HepG2 (cell line): Measurements from ENCODE around the gene AFTPH. TPM values are rescaled to one million over a fixed set of nuclear protein-coding genes. Genes with fewer than 3 reads are reported as not detected.

Experiments used
- EHMT2 ChIP-seq: fragments of 200-600 bp; sonication (generic); IDR thresholded peaks from 2 replicates; pipeline ENCODE4 v1.7.0; 2017; ENCODE audit warnings: antibody characterized with exemption, low read depth, low read length, borderline replicate concordance
- FOXK1 ChIP-seq: sonication (generic); formaldehyde crosslinking; IDR thresholded peaks from 2 replicates; pipeline ENCODE4 v1.4.0; 2020; ENCODE audit warnings: low read depth, missing genetic modification reagents, borderline replicate concordance
- GMEB1 ChIP-seq: sonication (generic); formaldehyde crosslinking; IDR thresholded peaks from 2 replicates; pipeline ENCODE4 v1.5.1; 2020; ENCODE audit warnings: missing genetic modification reagents, mild to moderate bottlenecking, borderline replicate concordance
- KAT8 ChIP-seq: IDR thresholded peaks from 2 replicates; pipeline ENCODE4 v1.6.1; 2016; ENCODE audit warnings: missing genetic modification reagents, missing compliant biosample characterization
- KDM2A ChIP-seq: sonication (generic); formaldehyde crosslinking; IDR thresholded peaks from 2 replicates; pipeline ENCODE4 v1.4.0; 2020; ENCODE audit warnings: low read depth, missing genetic modification reagents, borderline replicate concordance
- KLF12 ChIP-seq: sonication (generic); formaldehyde crosslinking; IDR thresholded peaks from 2 replicates; pipeline ENCODE4 v1.4.0; 2020; ENCODE audit warnings: missing genetic modification reagents, borderline replicate concordance
- MLX ChIP-seq: IDR thresholded peaks from 2 replicates; pipeline ENCODE4 v1.6.1; 2016
- NFE2L1 ChIP-seq: sonication (generic); formaldehyde crosslinking; IDR thresholded peaks from 2 replicates; pipeline ENCODE4 v1.4.0; 2020; ENCODE audit warnings: missing genetic modification reagents, mild to moderate bottlenecking, borderline replicate concordance
- PATZ1 ChIP-seq: sonication (generic); formaldehyde crosslinking; IDR thresholded peaks from 2 replicates; pipeline ENCODE4 v1.4.0; 2020; ENCODE audit warnings: missing genetic modification reagents
- PLRG1 ChIP-seq: fragments of 450-650 bp; conservative IDR thresholded peaks from 2 replicates; pipeline ENCODE4 v1.6.1; 2016
- TP53 ChIP-seq: sonication (generic); formaldehyde crosslinking; conservative IDR thresholded peaks from 2 replicates; pipeline ENCODE4 v1.4.0; 2020; ENCODE audit warnings: missing genetic modification reagents
- ZNF30 ChIP-seq: sonication (generic); formaldehyde crosslinking; IDR thresholded peaks from 2 replicates; pipeline ENCODE4 v1.5.0; 2020; ENCODE audit warnings: mild to moderate bottlenecking, missing genetic modification reagents
- ZNF773 ChIP-seq: sonication (generic); formaldehyde crosslinking; IDR thresholded peaks from 2 replicates; pipeline ENCODE4 v1.4.0; 2020; ENCODE audit warnings: missing genetic modification reagents, borderline replicate concordance
- polyA plus RNA-seq, 8 experiments: library from polyadenylated mRNA; depleted of rRNA in 3 of 8; stranded (reverse) in 7 of 8; unstranded in 1 of 8; fragments of >200 nt; fragmentation: Illumina TruSeq in 4 of 8; extraction: Trizol in 4 of 8; gene quantifications; 2 replicates each; pipeline versions ENCODE4 v1.2.1 to v1.2.3, GENCODE V29; 2011 to 2016; ENCODE audit warnings: low read depth in 4 of 8, missing spikeins in 1 of 8, mixed read lengths in 1 of 8; ENCODE audit not compliant: insufficient read depth in 1 of 8
- total RNA-seq, 5 experiments: library from RNA; depleted of rRNA; stranded (reverse); fragments of >200 nt; fragmentation: Illumina TruSeq; extraction: Trizol; gene quantifications; 2 replicates each; pipeline ENCODE4 v1.2.3, GENCODE V29; 2016; ENCODE audit warnings: low read depth in 1 of 5
- TF ChIP-seq, protein P1 (sequence below): IDR thresholded peaks from 2 replicates; pipeline ENCODE4 v1.6.1; 2012; ENCODE audit warnings: inconsistent platforms
- TF ChIP-seq, protein P2 (sequence below): sonication (generic); formaldehyde crosslinking; conservative IDR thresholded peaks from 2 replicates; pipeline ENCODE4 v1.5.0; 2020; ENCODE audit warnings: missing genetic modification reagents
- TF ChIP-seq, protein P3 (sequence below): IDR thresholded peaks from 2 replicates; pipeline ENCODE4 v1.6.1; 2012; ENCODE audit warnings: low read length, improper control_type of control experiment
- TF ChIP-seq, protein P4 (sequence below): sonication (generic); formaldehyde crosslinking; IDR thresholded peaks from 2 replicates; pipeline ENCODE4 v1.8.1; 2023; ENCODE audit warnings: mild to moderate bottlenecking, moderate library complexity, missing genetic modification reagents

Gene AFTPH
- total and polyA plus RNA-seq, 2 of the 13 experiments (the other 11 are each of a cell fraction or from before 2014, with no cell fraction given), result 27.5 to 36.8 TPM

GRCh38 chr2:64606479-64607363 is 82.6 kb downstream of the AFTPH start (continued):
- 0 out of 2 replicates have a peak, but pooled peaks have one; percentile 6 for TF ChIP-seq PATZ1
- TF ChIP-seq PLRG1, result no peak
- TF ChIP-seq, protein P1, sequence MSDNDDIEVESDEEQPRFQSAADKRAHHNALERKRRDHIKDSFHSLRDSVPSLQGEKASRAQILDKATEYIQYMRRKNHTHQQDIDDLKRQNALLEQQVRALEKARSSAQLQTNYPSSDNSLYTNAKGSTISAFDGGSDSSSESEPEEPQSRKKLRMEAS, result peak; percentile 76
- TF ChIP-seq KDM2A (CRISPR knock-in tag), result no peak; the same call in none of the 2 replicates
- TF ChIP-seq, protein P2, sequence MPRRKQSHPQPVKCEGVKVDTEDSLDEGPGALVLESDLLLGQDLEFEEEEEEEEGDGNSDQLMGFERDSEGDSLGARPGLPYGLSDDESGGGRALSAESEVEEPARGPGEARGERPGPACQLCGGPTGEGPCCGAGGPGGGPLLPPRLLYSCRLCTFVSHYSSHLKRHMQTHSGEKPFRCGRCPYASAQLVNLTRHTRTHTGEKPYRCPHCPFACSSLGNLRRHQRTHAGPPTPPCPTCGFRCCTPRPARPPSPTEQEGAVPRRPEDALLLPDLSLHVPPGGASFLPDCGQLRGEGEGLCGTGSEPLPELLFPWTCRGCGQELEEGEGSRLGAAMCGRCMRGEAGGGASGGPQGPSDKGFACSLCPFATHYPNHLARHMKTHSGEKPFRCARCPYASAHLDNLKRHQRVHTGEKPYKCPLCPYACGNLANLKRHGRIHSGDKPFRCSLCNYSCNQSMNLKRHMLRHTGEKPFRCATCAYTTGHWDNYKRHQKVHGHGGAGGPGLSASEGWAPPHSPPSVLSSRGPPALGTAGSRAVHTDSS (CRISPR knock-in tag), result no peak
- TF ChIP-seq ZNF773, result no peak
- TF ChIP-seq MLX (CRISPR knock-in tag), result no peak
- TF ChIP-seq NFE2L1 (CRISPR knock-in tag), result no peak
- TF ChIP-seq, protein P3, sequence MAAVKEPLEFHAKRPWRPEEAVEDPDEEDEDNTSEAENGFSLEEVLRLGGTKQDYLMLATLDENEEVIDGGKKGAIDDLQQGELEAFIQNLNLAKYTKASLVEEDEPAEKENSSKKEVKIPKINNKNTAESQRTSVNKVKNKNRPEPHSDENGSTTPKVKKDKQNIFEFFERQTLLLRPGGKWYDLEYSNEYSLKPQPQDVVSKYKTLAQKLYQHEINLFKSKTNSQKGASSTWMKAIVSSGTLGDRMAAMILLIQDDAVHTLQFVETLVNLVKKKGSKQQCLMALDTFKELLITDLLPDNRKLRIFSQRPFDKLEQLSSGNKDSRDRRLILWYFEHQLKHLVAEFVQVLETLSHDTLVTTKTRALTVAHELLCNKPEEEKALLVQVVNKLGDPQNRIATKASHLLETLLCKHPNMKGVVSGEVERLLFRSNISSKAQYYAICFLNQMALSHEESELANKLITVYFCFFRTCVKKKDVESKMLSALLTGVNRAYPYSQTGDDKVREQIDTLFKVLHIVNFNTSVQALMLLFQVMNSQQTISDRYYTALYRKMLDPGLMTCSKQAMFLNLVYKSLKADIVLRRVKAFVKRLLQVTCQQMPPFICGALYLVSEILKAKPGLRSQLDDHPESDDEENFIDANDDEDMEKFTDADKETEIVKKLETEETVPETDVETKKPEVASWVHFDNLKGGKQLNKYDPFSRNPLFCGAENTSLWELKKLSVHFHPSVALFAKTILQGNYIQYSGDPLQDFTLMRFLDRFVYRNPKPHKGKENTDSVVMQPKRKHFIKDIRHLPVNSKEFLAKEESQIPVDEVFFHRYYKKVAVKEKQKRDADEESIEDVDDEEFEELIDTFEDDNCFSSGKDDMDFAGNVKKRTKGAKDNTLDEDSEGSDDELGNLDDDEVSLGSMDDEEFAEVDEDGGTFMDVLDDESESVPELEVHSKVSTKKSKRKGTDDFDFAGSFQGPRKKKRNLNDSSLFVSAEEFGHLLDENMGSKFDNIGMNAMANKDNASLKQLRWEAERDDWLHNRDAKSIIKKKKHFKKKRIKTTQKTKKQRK, result no peak
- TF ChIP-seq FOXK1, result peak; percentile 45; the same call in 1 of the 2 replicates
- no peak for TF ChIP-seq KLF12 (CRISPR knock-in tag)
- TF ChIP-seq TP53 (CRISPR knock-in tag), result no peak
- TF ChIP-seq GMEB1 (CRISPR knock-in tag), result 0 out of 2 replicates have a peak, but pooled peaks have one; percentile 21
- TF ChIP-seq EHMT2, result no peak
- TF ChIP-seq KAT8 (CRISPR knock-in tag), result no peak
- TF ChIP-seq, protein P4, sequence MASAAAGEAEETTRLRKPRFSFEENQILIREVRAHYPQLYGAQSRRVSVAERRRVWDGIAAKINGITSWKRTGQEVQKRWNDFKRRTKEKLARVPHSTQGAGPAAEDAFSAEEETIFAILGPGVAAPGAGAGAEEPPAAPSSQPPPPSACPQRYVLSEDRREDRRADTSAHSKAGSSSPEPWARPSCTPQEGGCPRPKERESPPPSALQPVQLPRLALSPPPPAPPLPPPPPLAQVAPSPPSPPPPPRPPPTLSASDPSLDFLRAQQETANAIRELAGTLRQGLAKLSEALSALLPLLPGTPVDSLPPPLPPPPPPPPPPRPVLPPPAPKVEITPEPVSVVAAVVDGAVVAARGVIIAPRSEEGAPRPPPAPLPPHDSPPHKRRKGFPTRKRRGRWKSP (CRISPR knock-in tag), result no peak; the same call in 1 of the 2 replicates
- no peak for TF ChIP-seq ZNF30 (CRISPR knock-in tag)
